HepG2 (cell line): Measurements from ENCODE around the gene SH2D5. TPM values are rescaled to one million over a fixed set of nuclear protein-coding genes. Genes with fewer than 3 reads are reported as not detected.

Experiments
- ATAC-seq: fragments of 200-7000 bp; cut with Tn5 transposase; 3 replicates; pipeline ENCODE4 v1.9.1; 2020; ENCODE audit warnings: mild to moderate bottlenecking, moderate library complexity
- BruUV-seq: library from RNA; stranded (reverse); fragments of 400-500 nt; replicated peaks from 2 replicates; lab custom pipeline; 2021; lab: Mats Ljungman, UMichigan
- CTCF ChIA-PET: fragments of 300-600 bp; formaldehyde crosslinking; extraction: SDS; loops from one replicate; lab custom pipeline; 2021; ENCODE audit warnings: low total read pairs, inconsistent platforms, low intra/inter-chr PET ratio; lab: Yijun Ruan, JAX
- POLR2A ChIA-PET: fragments of 350-600 bp; sonication (Branson Sonifier 250); formaldehyde crosslinking; loops from one replicate; lab custom pipeline; 2020; ENCODE audit warnings: antibody characterized with exemption, inconsistent platforms; lab: Yijun Ruan, JAX
- DNase-seq: peaks from one replicate; pipeline ENCODE4 v3.0.0-alpha.2; 2015; ENCODE audit warnings: low spot score
- FAIRE-seq: peaks from 3 replicates; lab custom pipeline; 2011; peaks lifted over from hg19 to GRCh38; lab: Jason Lieb, UNC
- H2AFZ ChIP-seq: one replicate; pipeline ENCODE4 v1.6.1; 2011; ENCODE audit warnings: low read length, inconsistent platforms
- H3K27ac ChIP-seq: fragments of 300-600 bp; 3 replicates; pipeline ENCODE4 v1.8.0; 2011; ENCODE audit warnings: mixed run types, mild to moderate bottlenecking, mixed read lengths, low read length, inconsistent platforms; ENCODE audit not compliant: insufficient read depth; ENCODE audit errors: extremely low read length
- H3K27me3 ChIP-seq, 2 experiments: fragments of 200-600 bp in 1 of 2; 2 replicates in 1 of 2; 3 replicates in 1 of 2; pipeline versions ENCODE4 v1.6.0 to v1.8.0; 2011; ENCODE audit warnings: low read length in 2 of 2, mild to moderate bottlenecking in 2 of 2, moderate library complexity in 2 of 2, inconsistent platforms in 1 of 2; ENCODE audit not compliant: insufficient read depth in 2 of 2, control insufficient read depth in 1 of 2
- H3K36me3 ChIP-seq, 2 experiments: fragments of 200-600 bp in 1 of 2; replicated peaks in 1 of 2; 2 replicates in 1 of 2; 3 replicates in 1 of 2; pipeline versions ENCODE4 v1.5.1 to v1.8.0; 2011; ENCODE audit warnings: low read length in 2 of 2, inconsistent platforms in 1 of 2; ENCODE audit not compliant: insufficient read depth in 2 of 2, control insufficient read depth in 1 of 2
- H3K4me1 ChIP-seq: 2 replicates; pipeline ENCODE4 v1.5.1; 2012; ENCODE audit warnings: low read length, inconsistent platforms; ENCODE audit not compliant: insufficient read depth
- H3K4me2 ChIP-seq: 2 replicates; pipeline ENCODE4 v1.6.0; 2011; ENCODE audit warnings: low read depth, low read length, inconsistent platforms
- H3K4me3 ChIP-seq, 3 experiments: fragments of 200-600 bp in 1 of 3; sonication (generic), shearing (Covaris generic) in 1 of 3; replicated peaks in 1 of 3; 2 replicates each; pipeline ENCODE4 v1.5.1; 2011 to 2016; ENCODE audit warnings: low read length in 3 of 3, inconsistent platforms in 2 of 3, low read depth in 2 of 3, mild to moderate bottlenecking in 2 of 3, control low read depth in 1 of 3, mixed read lengths in 1 of 3; ENCODE audit not compliant: insufficient read depth in 1 of 3
- H3K79me2 ChIP-seq: one replicate; pipeline ENCODE4 v1.6.1; 2011; ENCODE audit warnings: low read length, inconsistent platforms; ENCODE audit not compliant: insufficient read depth
- H3K9ac ChIP-seq: 2 replicates; pipeline ENCODE4 v1.6.0; 2011; ENCODE audit warnings: mild to moderate bottlenecking, low read depth, low read length, inconsistent platforms; ENCODE audit not compliant: insufficient read depth
- H3K9me3 ChIP-seq: 2 replicates; pipeline ENCODE4 v1.5.1; 2012; ENCODE audit warnings: mild to moderate bottlenecking, low read length
- H4K20me1 ChIP-seq: 2 replicates; pipeline ENCODE4 v1.6.0; 2011; ENCODE audit warnings: inconsistent platforms, mild to moderate bottlenecking, low read length, moderate library complexity; ENCODE audit not compliant: insufficient read depth
- CBX2 ChIP-seq, 2 experiments: fragments of 200-600 bp in 1 of 2; sonication (generic); formaldehyde crosslinking in 1 of 2; IDR thresholded peaks; 2 replicates each; pipeline versions ENCODE4 v1.7.0 to v1.8.1; 2018 to 2022; ENCODE audit warnings: low read depth in 2 of 2, low read length in 1 of 2, mild to moderate bottlenecking in 1 of 2, missing genetic modification reagents in 1 of 2
- CEBPZ ChIP-seq: IDR thresholded peaks from 2 replicates; pipeline ENCODE4 v1.6.1; 2012; ENCODE audit warnings: low read length, improper control_type of control experiment
- EHMT2 ChIP-seq: fragments of 200-600 bp; sonication (generic); IDR thresholded peaks from 2 replicates; pipeline ENCODE4 v1.7.0; 2017; ENCODE audit warnings: antibody characterized with exemption, low read depth, low read length, borderline replicate concordance
- HHEX ChIP-seq: IDR thresholded peaks from 2 replicates; pipeline ENCODE4 v1.6.1; 2016; ENCODE audit warnings: control low read depth
- NFIC ChIP-seq: IDR thresholded peaks from 2 replicates; pipeline ENCODE4 v1.6.1; 2012; ENCODE audit warnings: mild to moderate bottlenecking, low read length, inconsistent platforms
- SAFB2 ChIP-seq: sonication (generic); formaldehyde crosslinking; IDR thresholded peaks from 2 replicates; pipeline ENCODE4 v1.5.1; 2020; ENCODE audit warnings: missing genetic modification reagents, low read depth, mild to moderate bottlenecking, borderline replicate concordance
- THAP7 ChIP-seq: sonication (generic); formaldehyde crosslinking; IDR thresholded peaks from 2 replicates; pipeline ENCODE4 v1.8.1; 2023; ENCODE audit warnings: mild to moderate bottlenecking, missing genetic modification reagents
- THRA ChIP-seq: sonication (generic); formaldehyde crosslinking; IDR thresholded peaks from 2 replicates; pipeline ENCODE4 v1.4.0; 2020; ENCODE audit warnings: missing genetic modification reagents, borderline replicate concordance
- ZNF264 ChIP-seq: sonication (generic); formaldehyde crosslinking; IDR thresholded peaks from 2 replicates; pipeline ENCODE4 v1.4.0; 2020; ENCODE audit warnings: missing genetic modification reagents
- ZNF414 ChIP-seq: sonication (generic); formaldehyde crosslinking; IDR thresholded peaks from 2 replicates; pipeline ENCODE4 v1.5.0; 2020; ENCODE audit warnings: missing genetic modification reagents
- ZNF841 ChIP-seq: sonication (generic); formaldehyde crosslinking; IDR thresholded peaks from 2 replicates; pipeline ENCODE4 v1.8.1; 2023; ENCODE audit warnings: missing genetic modification reagents, borderline replicate concordance
- WGBS: methylation state at CpG from one replicate; pipeline ENCODE4 v1.1.6; 2017; ENCODE audit warnings: low lambda C conversion rate; 5-methylcytosine and 5-hydroxymethylcytosine counted together
- in situ Hi-C: cut with HindIII; loops from 2 replicates; pipeline ENCODE4 v1.10.0; 2017; ENCODE audit warnings: low pct_unique_long_range_greater_than_20kb; ENCODE audit not compliant: extremely low pct_ligation_motif_present
- intact Hi-C: fragments of 100-400 bp; cut with micrococcal nuclease; formaldehyde crosslinking; loops from one replicate; pipeline ENCODE4 v1.10.0; 2022; ENCODE audit not compliant: unreplicated experiment
- polyA plus RNA-seq, 8 experiments: library from polyadenylated mRNA; depleted of rRNA in 3 of 8; stranded (reverse) in 7 of 8; unstranded in 1 of 8; fragments of >200 nt; fragmentation: Illumina TruSeq in 4 of 8; extraction: Trizol in 4 of 8; gene quantifications; 2 replicates each; pipeline versions ENCODE4 v1.2.1 to v1.2.3, GENCODE V29; 2011 to 2016; ENCODE audit warnings: low read depth in 4 of 8, missing spikeins in 1 of 8, mixed read lengths in 1 of 8; ENCODE audit not compliant: insufficient read depth in 1 of 8
- total RNA-seq, 5 experiments: library from RNA; depleted of rRNA; stranded (reverse); fragments of >200 nt; fragmentation: Illumina TruSeq; extraction: Trizol; gene quantifications; 2 replicates each; pipeline ENCODE4 v1.2.3, GENCODE V29; 2016; ENCODE audit warnings: low read depth in 1 of 5
- TF ChIP-seq, protein P1 (sequence below): sonication (generic); formaldehyde crosslinking; IDR thresholded peaks from 2 replicates; pipeline ENCODE4 v1.5.1; 2020; ENCODE audit warnings: mild to moderate bottlenecking, missing genetic modification reagents, moderate library complexity

SH2D5 gene
- total and polyA plus RNA-seq, 2 of the 13 experiments (the other 11 are each of a cell fraction or from before 2014, with no cell fraction given) = 1.2 to 3.4 TPM

DNA sequence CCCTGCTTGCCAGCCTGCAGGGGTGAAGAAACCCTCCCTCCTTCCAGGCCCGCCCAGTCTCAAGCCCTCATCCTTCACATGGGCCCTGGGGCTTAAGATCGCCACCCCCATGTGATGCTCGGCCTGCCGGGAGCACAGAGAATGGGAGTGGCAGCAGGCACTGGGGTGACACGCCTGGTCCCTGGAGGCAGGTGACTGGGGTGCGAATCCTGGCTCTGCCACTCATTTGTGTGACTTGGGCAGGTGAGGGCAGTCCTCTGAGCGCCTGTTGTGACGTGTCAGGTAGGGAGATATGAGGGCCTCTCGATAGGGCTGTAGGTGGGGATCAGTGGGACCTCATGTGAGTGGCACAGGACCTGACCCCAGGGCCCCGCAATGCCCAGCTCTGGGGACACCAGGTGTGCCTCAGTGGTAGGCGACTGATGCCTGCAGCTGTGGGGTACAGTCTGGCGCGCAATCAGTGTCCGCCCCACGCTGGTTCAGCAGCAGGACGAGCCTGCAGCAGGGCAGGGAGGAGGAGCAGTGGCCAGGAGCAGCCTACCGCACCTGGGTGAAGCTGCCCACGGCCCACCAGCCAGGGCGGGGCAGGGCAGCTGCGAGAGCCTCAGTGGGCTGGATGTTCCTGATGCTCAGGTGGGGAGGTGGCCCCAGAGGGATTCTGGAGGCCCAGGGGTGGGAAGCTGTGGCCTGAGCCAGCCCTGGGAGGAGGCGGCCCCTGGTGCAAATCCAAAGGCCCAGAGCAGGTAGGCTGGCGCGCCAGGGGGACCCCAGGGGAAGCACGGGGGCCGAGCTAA lies 6.2 kb downstream of the SH2D5 start:
- FAIRE-seq (no peak), ATAC-seq (no peak)
- in situ Hi-C loops = no loop called here
- Histone ChIP-seq H3K27ac (no peak overlapping the region), H3K9me3 (no peaks in the 10 kb centered on the region), H3K4me2 (no peak overlapping the region)
- WGBS = 75% methylated on average over 11 of the region's 25 CpGs
- TF ChIP-seq CBX2 (IDR thresholded peaks at IDR 0.05; ENCODE audit: low read depth, low read length) (no peak), CBX2 (CRISPR knock-in tag; IDR thresholded peaks at IDR 0.05; ENCODE audit: low read depth) (no peak), SAFB2 (CRISPR knock-in tag) (no peak), THRA (CRISPR knock-in tag) (no peak), ZNF841 (CRISPR knock-in tag) (no peak), ZNF414 (CRISPR knock-in tag) (no peak), THAP7 (no peak), HHEX (CRISPR knock-in tag) (no peak), ZNF264 (CRISPR knock-in tag) (no peak), EHMT2 (no peak), NFIC (no peak), CEBPZ (no peak)
- TF ChIP-seq, protein P1, sequence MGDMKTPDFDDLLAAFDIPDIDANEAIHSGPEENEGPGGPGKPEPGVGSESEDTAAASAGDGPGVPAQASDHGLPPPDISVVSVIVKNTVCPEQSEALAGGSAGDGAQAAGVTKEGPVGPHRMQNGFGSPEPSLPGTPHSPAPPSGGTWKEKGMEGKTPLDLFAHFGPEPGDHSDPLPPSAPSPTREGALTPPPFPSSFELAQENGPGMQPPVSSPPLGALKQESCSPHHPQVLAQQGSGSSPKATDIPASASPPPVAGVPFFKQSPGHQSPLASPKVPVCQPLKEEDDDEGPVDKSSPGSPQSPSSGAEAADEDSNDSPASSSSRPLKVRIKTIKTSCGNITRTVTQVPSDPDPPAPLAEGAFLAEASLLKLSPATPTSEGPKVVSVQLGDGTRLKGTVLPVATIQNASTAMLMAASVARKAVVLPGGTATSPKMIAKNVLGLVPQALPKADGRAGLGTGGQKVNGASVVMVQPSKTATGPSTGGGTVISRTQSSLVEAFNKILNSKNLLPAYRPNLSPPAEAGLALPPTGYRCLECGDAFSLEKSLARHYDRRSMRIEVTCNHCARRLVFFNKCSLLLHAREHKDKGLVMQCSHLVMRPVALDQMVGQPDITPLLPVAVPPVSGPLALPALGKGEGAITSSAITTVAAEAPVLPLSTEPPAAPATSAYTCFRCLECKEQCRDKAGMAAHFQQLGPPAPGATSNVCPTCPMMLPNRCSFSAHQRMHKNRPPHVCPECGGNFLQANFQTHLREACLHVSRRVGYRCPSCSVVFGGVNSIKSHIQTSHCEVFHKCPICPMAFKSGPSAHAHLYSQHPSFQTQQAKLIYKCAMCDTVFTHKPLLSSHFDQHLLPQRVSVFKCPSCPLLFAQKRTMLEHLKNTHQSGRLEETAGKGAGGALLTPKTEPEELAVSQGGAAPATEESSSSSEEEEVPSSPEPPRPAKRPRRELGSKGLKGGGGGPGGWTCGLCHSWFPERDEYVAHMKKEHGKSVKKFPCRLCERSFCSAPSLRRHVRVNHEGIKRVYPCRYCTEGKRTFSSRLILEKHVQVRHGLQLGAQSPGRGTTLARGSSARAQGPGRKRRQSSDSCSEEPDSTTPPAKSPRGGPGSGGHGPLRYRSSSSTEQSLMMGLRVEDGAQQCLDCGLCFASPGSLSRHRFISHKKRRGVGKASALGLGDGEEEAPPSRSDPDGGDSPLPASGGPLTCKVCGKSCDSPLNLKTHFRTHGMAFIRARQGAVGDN (CRISPR knock-in tag) = no peak
- TF ChIP-seq, all 625 proteins: peak for 0
- no peaks in the 10 kb centered on the region for H3K36me3 ChIP-seq
- CTCF ChIA-PET = no interaction called here
- peaks cover 5 to 15% of the 10 kb centered on the region in 2 experiments; a peak in 3 of 5 replicates for H3K27me3 ChIP-seq
- POLR2A ChIA-PET = no interaction called here
- no peaks in the 10 kb centered on the region for H4K20me1 ChIP-seq
- H3K4me1 ChIP-seq = peaks cover 33% of the 10 kb centered on the region
- H3K4me3 ChIP-seq = no peak overlapping the region
- no TSS peak for BruUV-seq
- no peak overlapping the region for H2AFZ ChIP-seq
- intact Hi-C loops = no loop called here
- H3K9ac ChIP-seq = no peak overlapping the region
- no peak for DNase-seq
- no peaks in the 10 kb centered on the region for H3K79me2 ChIP-seq
